Measurements from ENCODE around the gene SECTM1.

GRCh38 chr17:82282239-82283207 is 51.0 kb downstream of the SECTM1 start:
- TF ChIP-seq CTCF (IDR thresholded peaks at IDR 0.05; ENCODE audit: low read depth, low read length, poor library complexity, severe bottlenecking) (no peak), EZH2phosphoT487 (IDR thresholded peaks at IDR 0.05; ENCODE audit: borderline replicate concordance, low read length) (no peak)

Measured in DOHH2 (cell line).